Stomach (tissue), 4 donors: ENCODE measurements around the gene DPM3.
A peak's percentile ranks its signal among the peaks of the same experiment; 100 is the strongest.

ENCODE experiments used
- EP300 ChIP-seq: sonication (generic); formaldehyde crosslinking; IDR thresholded peaks from one replicate; pipeline ENCODE4 v1.6.1; 2017; ENCODE audit warnings: antibody characterized with exemption
- TF ChIP-seq, protein P1 (sequence below), 7 experiments: fragments of 450-650 bp in 4 of 7; fragments of 200-600 bp in 3 of 7; sonication (generic) in 3 of 7; IDR thresholded peaks; one replicate each; pipeline ENCODE4 v1.5.1; 2016 to 2019; ENCODE audit warnings: antibody characterized with exemption in 7 of 7, control low read depth in 2 of 7, mild to moderate bottlenecking in 1 of 7

DNA sequence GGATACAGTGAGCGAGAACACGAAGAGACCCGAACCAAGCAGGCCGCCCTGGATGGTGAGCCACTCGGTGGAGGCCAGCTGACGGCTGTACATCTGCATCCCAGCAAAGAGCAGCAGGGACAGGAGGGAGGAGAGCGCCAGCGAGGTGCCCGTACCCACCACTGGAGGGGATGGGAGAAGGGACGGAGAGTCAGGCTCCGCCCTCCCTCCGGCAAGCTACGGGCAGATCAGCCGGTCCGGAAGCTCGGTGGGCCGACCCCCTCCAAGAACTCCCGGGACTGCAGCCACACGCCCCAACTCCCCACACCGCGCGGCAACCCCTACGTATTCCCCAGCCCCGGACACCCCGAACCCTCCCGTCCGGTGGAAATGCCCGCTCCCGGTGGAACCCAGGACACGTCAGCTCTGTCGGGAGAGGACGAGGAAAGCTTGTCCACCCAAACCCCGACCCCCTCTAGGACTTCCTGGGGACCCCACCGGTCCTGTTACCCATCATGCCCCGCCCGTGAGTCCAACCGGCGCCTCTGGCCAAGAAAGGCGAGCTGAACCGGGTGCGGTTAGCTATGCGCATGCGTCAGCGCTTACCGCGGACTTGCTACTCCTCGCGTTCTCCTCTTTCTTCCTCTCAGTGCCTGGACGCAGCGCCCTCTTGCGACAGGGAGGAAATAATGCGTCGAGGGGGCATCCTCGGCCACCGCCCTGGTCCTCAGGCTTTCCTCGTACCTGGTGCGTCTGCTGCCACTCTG, 32.6 kb upstream of the DPM3 start, which contains the start of gene KRTCAP2:
- no peak for TF ChIP-seq EP300
- TF ChIP-seq, protein P1, sequence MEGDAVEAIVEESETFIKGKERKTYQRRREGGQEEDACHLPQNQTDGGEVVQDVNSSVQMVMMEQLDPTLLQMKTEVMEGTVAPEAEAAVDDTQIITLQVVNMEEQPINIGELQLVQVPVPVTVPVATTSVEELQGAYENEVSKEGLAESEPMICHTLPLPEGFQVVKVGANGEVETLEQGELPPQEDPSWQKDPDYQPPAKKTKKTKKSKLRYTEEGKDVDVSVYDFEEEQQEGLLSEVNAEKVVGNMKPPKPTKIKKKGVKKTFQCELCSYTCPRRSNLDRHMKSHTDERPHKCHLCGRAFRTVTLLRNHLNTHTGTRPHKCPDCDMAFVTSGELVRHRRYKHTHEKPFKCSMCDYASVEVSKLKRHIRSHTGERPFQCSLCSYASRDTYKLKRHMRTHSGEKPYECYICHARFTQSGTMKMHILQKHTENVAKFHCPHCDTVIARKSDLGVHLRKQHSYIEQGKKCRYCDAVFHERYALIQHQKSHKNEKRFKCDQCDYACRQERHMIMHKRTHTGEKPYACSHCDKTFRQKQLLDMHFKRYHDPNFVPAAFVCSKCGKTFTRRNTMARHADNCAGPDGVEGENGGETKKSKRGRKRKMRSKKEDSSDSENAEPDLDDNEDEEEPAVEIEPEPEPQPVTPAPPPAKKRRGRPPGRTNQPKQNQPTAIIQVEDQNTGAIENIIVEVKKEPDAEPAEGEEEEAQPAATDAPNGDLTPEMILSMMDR (IDR thresholded peaks at IDR 0.05): peak in 6 of 7 experiments; percentile 65 to 99 (median 87)
